ENCODE data around the gene CEP85L.

- TF ChIP-seq, protein P1, sequence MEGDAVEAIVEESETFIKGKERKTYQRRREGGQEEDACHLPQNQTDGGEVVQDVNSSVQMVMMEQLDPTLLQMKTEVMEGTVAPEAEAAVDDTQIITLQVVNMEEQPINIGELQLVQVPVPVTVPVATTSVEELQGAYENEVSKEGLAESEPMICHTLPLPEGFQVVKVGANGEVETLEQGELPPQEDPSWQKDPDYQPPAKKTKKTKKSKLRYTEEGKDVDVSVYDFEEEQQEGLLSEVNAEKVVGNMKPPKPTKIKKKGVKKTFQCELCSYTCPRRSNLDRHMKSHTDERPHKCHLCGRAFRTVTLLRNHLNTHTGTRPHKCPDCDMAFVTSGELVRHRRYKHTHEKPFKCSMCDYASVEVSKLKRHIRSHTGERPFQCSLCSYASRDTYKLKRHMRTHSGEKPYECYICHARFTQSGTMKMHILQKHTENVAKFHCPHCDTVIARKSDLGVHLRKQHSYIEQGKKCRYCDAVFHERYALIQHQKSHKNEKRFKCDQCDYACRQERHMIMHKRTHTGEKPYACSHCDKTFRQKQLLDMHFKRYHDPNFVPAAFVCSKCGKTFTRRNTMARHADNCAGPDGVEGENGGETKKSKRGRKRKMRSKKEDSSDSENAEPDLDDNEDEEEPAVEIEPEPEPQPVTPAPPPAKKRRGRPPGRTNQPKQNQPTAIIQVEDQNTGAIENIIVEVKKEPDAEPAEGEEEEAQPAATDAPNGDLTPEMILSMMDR (IDR thresholded peaks at IDR 0.05), result peak in 1 of 6 experiments; percentile 30
- peak in 1 of 2 donors; percentile 91 for TF ChIP-seq POLR2A (IDR thresholded peaks at IDR 0.05)
These were observed at the start of gene CEP85L for GRCh38 chr6:118651282-118652050.
